Measurements from ENCODE around the gene CBFB. TPM values are rescaled to one million over a fixed set of nuclear protein-coding genes. Genes with fewer than 3 reads are reported as not detected.
A peak's percentile ranks its signal among the peaks of the same experiment; 100 is the strongest.

Gene CBFB
- total and polyA plus RNA-seq, 9 of the 15 experiments (the other 6 are each of a cell fraction or from before 2014, with no cell fraction given): 22.0 to 112 (median 66.5) TPM

GRCh38 chr16:67109407-67110135 is 80.6 kb downstream of the CBFB start, which contains the start of gene PHAF1 (continued):
- TF ChIP-seq MAX (CRISPR knock-in tag; IDR thresholded peaks at IDR 0.05) (no peak; the same call in 1 of the 2 replicates), CSDE1 (IDR thresholded peaks at IDR 0.05) (no peak), ZNF699 (CRISPR knock-in tag; IDR thresholded peaks at IDR 0.05; ENCODE audit: insufficient replicate concordance) (no peak), PREB (CRISPR knock-in tag; IDR thresholded peaks at IDR 0.05) (no peak), CHD4 (IDR thresholded peaks at IDR 0.05; ENCODE audit: insufficient read depth, insufficient replicate concordance, low read depth, low read length, poor library complexity, severe bottlenecking) (no peak), NKRF (IDR thresholded peaks at IDR 0.05; ENCODE audit: borderline replicate concordance) (peak; percentile 66; the same call in 1 of the 2 replicates), SIRT6 (IDR thresholded peaks at IDR 0.05; ENCODE audit: low read depth, low read length) (no peak), CHD1 (IDR thresholded peaks at IDR 0.05; ENCODE audit: low read length) (no peak), VEZF1 (CRISPR knock-in tag; IDR thresholded peaks at IDR 0.05) (peak; percentile 52; the same call in 1 of the 2 replicates), PHB2 (IDR thresholded peaks at IDR 0.05; ENCODE audit: low read depth) (no peak), IRF9 (tag; IDR thresholded peaks at IDR 0.05) (no peak), FIP1L1 (IDR thresholded peaks at IDR 0.05; ENCODE audit: low read depth, low read length, poor library complexity, severe bottlenecking) (no peak), GTF3C2 (IDR thresholded peaks at IDR 0.05; ENCODE audit: borderline replicate concordance, extremely low read depth, insufficient read length) (no peak), ZNF184 (CRISPR knock-in tag; IDR thresholded peaks at IDR 0.05) (no peak)
